ENCODE data around the gene HS6ST3.
"Not testable (repeated sequence)": the region's sequence is repeated elsewhere in the genome, so short reads cannot be mapped to it uniquely, and the experiment has no call there.

Gene HS6ST3

DNA sequence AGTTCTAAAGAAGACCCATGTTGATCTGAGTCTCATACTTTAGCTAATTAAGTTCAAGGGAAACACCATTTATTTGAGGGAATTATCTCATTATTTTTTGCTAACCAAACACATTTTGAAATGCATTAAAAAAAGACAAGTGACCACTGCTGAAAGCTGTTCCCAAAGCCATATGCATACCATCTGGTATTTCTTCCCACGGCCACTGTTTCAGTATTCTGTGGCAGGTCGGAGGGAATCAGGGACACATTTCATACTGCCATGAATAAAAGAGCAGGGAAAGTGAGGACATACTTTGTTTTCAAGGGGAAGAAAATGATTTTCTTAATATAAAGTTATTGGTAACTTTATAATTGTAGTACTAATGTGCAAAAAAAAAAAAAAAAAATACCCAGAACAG is 401.2 kb downstream of the HS6ST3 start:
- Histone ChIP-seq H3K27me3 (ENCODE audit: control insufficient read depth, insufficient read depth, low read length) (no peaks in the 10 kb centered on the region), H3K9ac (ENCODE audit: low read length) (no peak overlapping the region), H3K4me1 (ENCODE audit: control insufficient read depth, insufficient read depth, low read length) (no peaks in the 10 kb centered on the region), H3K27ac (ENCODE audit: low read depth, low read length) (no peak overlapping the region), H3K36me3 (ENCODE audit: control insufficient read depth, insufficient read depth, low read length) (no peaks in the 10 kb centered on the region), H3K4me3 (ENCODE audit: low read depth, low read length) (no peak overlapping the region), H3K9me3 (ENCODE audit: control insufficient read depth, insufficient read depth, low read depth, low read length) (no peaks in the 10 kb centered on the region)

DNA sequence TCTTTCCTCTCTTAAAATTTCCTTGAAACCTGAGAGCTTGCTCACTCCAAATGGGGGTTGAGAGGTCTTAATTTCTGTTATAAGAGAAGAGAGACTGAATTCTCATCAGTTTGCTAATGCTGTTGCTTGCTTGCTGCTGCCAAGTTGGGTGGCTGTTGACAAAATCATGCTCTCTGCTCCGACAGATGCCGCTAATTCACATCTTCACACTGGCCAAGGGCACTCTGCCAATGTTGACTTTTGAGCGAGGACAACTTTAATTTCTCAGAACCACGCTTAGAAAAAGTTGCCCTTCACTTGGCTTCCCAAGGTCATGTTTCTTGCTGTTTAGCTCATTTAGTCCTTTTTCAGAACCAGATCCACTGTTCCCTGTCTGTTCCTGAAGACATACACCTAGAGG is 402.9 kb downstream of the HS6ST3 start:
- no peaks in the 10 kb centered on the region for H3K36me3 ChIP-seq (ENCODE audit: control insufficient read depth, insufficient read depth, low read length)
- no peaks in the 10 kb centered on the region for H3K9me3 ChIP-seq (ENCODE audit: control insufficient read depth, insufficient read depth, low read depth, low read length)
- H3K4me3 ChIP-seq (ENCODE audit: low read depth, low read length), result no peak overlapping the region
- no peak overlapping the region for H3K27ac ChIP-seq (ENCODE audit: low read depth, low read length)
- H3K4me1 ChIP-seq (ENCODE audit: control insufficient read depth, insufficient read depth, low read length), result no peaks in the 10 kb centered on the region
- no peak overlapping the region for H3K9ac ChIP-seq (ENCODE audit: low read length)
- no peaks in the 10 kb centered on the region for H3K27me3 ChIP-seq (ENCODE audit: control insufficient read depth, insufficient read depth, low read length)

DNA sequence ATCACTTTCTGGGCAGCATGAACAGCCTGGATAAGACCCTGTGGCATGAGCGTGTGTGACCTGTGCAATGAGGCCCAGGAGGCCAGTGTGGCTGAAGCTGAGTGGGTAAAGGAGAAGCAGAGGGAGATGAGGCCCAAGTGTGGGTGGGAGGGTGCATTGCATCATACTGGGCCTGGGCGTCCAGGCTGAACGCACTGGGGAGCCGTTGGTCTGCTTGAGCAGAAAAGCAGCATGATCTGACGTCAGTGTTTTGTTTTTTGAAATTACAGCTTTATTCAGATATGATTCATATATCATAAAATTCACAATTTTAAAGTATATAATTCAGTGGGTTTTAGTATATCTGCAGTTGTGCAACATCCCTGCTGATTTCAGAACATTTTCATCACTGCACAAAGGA is 409.7 kb downstream of the HS6ST3 start:
- peaks cover 7% of the 10 kb centered on the region; the same call in 1 of the 2 replicates for H3K4me1 ChIP-seq (ENCODE audit: control insufficient read depth, insufficient read depth, low read length)
- no peaks in the 10 kb centered on the region for H3K27me3 ChIP-seq (ENCODE audit: control insufficient read depth, insufficient read depth, low read length)
- no peak overlapping the region for H3K9ac ChIP-seq (ENCODE audit: low read length)
- no peak overlapping the region for H3K4me3 ChIP-seq (ENCODE audit: low read depth, low read length)
- no peaks in the 10 kb centered on the region for H3K9me3 ChIP-seq (ENCODE audit: control insufficient read depth, insufficient read depth, low read depth, low read length)
- H3K36me3 ChIP-seq (ENCODE audit: control insufficient read depth, insufficient read depth, low read length), result no peaks in the 10 kb centered on the region
- no peak overlapping the region for H3K27ac ChIP-seq (ENCODE audit: low read depth, low read length)

DNA sequence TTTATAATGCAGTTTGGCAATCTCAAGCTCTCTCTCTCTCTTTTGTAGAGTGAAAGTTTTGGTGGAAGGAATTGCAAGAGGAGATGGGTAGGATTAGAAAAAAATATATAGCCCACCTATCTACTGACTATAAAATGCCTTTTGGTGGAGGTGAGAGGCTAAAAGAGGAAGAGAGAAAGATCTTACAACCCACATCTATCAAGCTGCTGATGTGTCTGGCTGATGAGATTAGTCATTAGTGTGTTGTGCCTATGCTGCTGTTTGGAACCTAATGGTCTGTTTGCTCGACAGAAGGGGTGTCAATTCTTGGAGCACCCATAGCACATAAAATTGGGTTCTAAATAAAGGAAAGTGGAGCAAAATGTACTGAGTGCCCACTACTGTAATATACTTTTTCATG is 411.0 kb downstream of the HS6ST3 start:
- Histone ChIP-seq H3K27ac (ENCODE audit: low read depth, low read length) (no peak overlapping the region), H3K36me3 (ENCODE audit: control insufficient read depth, insufficient read depth, low read length) (no peaks in the 10 kb centered on the region), H3K9ac (ENCODE audit: low read length) (no peak overlapping the region), H3K4me3 (ENCODE audit: low read depth, low read length) (no peak overlapping the region), H3K9me3 (ENCODE audit: control insufficient read depth, insufficient read depth, low read depth, low read length) (no peaks in the 10 kb centered on the region), H3K4me1 (ENCODE audit: control insufficient read depth, insufficient read depth, low read length) (peaks cover 7% of the 10 kb centered on the region; the same call in 1 of the 2 replicates), H3K27me3 (ENCODE audit: control insufficient read depth, insufficient read depth, low read length) (no peaks in the 10 kb centered on the region)

DNA sequence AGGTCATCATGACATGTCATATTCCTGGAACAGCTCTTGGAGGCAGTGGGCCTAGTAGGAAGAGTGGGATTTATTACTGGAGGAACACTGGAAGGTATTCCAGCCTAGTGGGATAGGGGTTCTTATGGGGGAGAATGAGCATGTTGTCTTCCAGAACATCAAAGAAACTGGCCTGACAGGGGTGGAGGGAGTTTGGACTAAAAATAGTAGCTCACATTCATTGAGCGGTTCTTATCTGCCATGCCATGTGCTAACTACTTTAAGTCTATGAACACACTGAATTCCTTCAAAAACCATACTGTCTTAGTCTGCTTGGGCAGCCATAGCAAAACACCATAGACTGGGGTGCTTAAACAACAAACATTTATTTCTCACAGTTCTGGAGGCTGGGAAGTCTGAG is 413.6 kb downstream of the HS6ST3 start:
- H3K9me3 ChIP-seq (ENCODE audit: control insufficient read depth, insufficient read depth, low read depth, low read length), result no peaks in the 10 kb centered on the region
- no peak overlapping the region for H3K27ac ChIP-seq (ENCODE audit: low read depth, low read length)
- H3K27me3 ChIP-seq (ENCODE audit: control insufficient read depth, insufficient read depth, low read length), result no peaks in the 10 kb centered on the region
- H3K9ac ChIP-seq (ENCODE audit: low read length), result no peak overlapping the region
- H3K4me1 ChIP-seq (ENCODE audit: control insufficient read depth, insufficient read depth, low read length), result peaks cover 7% of the 10 kb centered on the region; the same call in 1 of the 2 replicates
- H3K4me3 ChIP-seq (ENCODE audit: low read depth, low read length), result no peak overlapping the region
- H3K36me3 ChIP-seq (ENCODE audit: control insufficient read depth, insufficient read depth, low read length), result no peaks in the 10 kb centered on the region

DNA sequence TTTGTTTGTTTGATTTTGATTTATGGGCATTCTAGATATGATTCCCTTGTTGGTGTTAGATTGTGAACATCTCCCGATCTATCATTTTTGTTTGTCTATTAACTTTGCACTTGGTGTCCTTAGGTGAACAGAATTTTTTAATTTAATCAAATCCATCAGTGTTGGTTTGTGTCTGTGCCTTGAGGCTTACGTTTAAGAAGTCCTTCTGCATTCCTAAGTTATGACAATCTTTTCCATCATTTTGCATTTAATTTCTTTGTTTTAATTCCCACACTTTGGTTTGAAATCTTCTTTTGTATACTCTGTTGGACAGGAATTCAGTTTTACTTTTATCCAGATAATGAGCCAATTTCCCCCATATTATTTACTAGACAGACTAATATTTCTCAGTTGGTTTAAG is 421.7 kb downstream of the HS6ST3 start:
- Histone ChIP-seq H3K27me3 (ENCODE audit: control insufficient read depth, insufficient read depth, low read length) (no peaks in the 10 kb centered on the region), H3K9ac (ENCODE audit: low read length) (no peak overlapping the region), H3K36me3 (ENCODE audit: control insufficient read depth, insufficient read depth, low read length) (no peaks in the 10 kb centered on the region), H3K27ac (ENCODE audit: low read depth, low read length) (no peak overlapping the region), H3K4me3 (ENCODE audit: low read depth, low read length) (no peak overlapping the region), H3K4me1 (ENCODE audit: control insufficient read depth, insufficient read depth, low read length) (no peaks in the 10 kb centered on the region), H3K9me3 (ENCODE audit: control insufficient read depth, insufficient read depth, low read depth, low read length) (no peaks in the 10 kb centered on the region)

DNA sequence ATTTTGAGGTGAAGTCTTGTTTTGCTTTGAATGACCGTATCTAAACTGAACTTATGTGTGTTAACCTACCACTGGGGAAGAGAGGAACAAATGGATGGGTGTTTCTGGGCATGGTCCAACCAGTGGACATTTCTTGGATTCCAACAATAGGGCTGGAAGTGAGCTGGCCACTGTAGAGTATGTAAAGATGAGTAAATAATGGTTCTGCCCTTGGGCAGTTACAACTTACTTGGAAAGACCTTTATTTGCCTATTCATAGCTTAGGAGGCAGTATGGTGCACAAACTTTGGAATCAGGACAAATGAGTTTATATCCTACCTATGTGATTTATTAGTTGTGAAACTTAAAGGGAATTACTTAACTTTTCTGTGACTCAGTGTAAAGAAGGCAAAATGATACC is 429.5 kb downstream of the HS6ST3 start:
- Histone ChIP-seq H3K9ac (ENCODE audit: low read length) (no peak overlapping the region), H3K36me3 (ENCODE audit: control insufficient read depth, insufficient read depth, low read length) (no peaks in the 10 kb centered on the region), H3K27me3 (ENCODE audit: control insufficient read depth, insufficient read depth, low read length) (no peaks in the 10 kb centered on the region), H3K4me1 (ENCODE audit: control insufficient read depth, insufficient read depth, low read length) (peaks cover under 1% of the 10 kb centered on the region; the same call in 1 of the 2 replicates), H3K9me3 (ENCODE audit: control insufficient read depth, insufficient read depth, low read depth, low read length) (no peaks in the 10 kb centered on the region), H3K4me3 (ENCODE audit: low read depth, low read length) (no peak overlapping the region), H3K27ac (ENCODE audit: low read depth, low read length) (no peak overlapping the region)

DNA sequence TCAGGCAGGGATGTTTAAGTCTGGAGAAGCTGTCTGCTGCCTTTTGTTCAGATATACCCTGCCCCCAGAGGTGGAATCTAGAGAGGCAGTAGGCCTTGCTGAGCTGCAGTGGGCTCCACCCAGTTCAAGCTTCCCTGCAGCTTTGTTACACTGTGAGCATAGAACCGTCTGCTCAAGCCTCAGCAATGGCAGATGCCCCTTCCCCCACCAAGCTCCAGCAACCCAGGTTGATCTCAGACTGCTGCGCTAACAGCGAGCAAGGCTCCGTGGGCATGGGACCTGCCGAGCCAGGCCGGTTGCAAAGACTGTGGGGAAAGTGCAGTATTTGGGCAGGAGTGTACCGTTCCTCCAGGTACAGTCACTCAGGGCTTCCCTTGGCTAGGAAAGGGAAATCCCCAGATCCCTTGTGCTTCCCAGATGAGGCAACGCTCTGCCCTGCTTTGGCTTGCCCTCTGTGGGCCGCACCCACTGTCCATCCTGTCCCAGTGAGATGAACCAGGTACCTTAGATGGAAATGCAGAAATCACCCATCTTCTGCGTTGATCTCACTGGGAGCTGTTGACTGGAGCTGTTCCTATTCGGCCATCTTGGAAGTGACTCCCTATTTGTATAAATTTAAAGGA is 434.6 kb downstream of the HS6ST3 start:
- H3K36me3 ChIP-seq (ENCODE audit: control insufficient read depth, insufficient read depth, low read length); H3K4me1 ChIP-seq (ENCODE audit: control insufficient read depth, insufficient read depth, low read length); H3K4me3 ChIP-seq (ENCODE audit: low read depth, low read length); H3K27ac ChIP-seq (ENCODE audit: low read depth, low read length); H3K9ac ChIP-seq (ENCODE audit: low read length); H3K9me3 ChIP-seq (ENCODE audit: control insufficient read depth, insufficient read depth, low read depth, low read length); H3K27me3 ChIP-seq (ENCODE audit: control insufficient read depth, insufficient read depth, low read length): not testable (repeated sequence)

DNA sequence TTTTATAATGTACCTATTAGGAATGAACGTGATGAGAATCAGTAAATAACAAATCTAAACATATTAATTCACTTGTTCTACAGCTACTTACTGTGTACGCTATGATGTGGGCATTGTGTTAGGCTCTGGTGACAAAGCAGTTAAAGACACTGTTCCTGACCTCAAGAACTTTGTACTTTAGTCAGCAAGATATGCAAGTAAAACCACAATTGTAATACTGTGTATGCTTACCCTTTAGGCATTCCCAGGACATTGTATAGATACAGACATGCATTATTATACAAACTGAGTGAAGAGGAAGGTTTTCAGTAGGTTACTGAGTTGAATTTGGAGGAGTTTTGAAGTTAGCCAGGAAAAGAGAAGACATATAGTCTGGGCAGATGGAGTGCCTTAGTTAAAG is 435.8 kb downstream of the HS6ST3 start:
- peaks cover 4% of the 10 kb centered on the region; the same call in 1 of the 2 replicates for H3K4me1 ChIP-seq (ENCODE audit: control insufficient read depth, insufficient read depth, low read length)
- H3K27me3 ChIP-seq (ENCODE audit: control insufficient read depth, insufficient read depth, low read length), result no peaks in the 10 kb centered on the region
- H3K9me3 ChIP-seq (ENCODE audit: control insufficient read depth, insufficient read depth, low read depth, low read length), result no peaks in the 10 kb centered on the region
- H3K36me3 ChIP-seq (ENCODE audit: control insufficient read depth, insufficient read depth, low read length), result no peaks in the 10 kb centered on the region
- H3K4me3 ChIP-seq (ENCODE audit: low read depth, low read length), result no peak overlapping the region
- H3K9ac ChIP-seq (ENCODE audit: low read length), result no peak overlapping the region
- no peak overlapping the region for H3K27ac ChIP-seq (ENCODE audit: low read depth, low read length)

DNA sequence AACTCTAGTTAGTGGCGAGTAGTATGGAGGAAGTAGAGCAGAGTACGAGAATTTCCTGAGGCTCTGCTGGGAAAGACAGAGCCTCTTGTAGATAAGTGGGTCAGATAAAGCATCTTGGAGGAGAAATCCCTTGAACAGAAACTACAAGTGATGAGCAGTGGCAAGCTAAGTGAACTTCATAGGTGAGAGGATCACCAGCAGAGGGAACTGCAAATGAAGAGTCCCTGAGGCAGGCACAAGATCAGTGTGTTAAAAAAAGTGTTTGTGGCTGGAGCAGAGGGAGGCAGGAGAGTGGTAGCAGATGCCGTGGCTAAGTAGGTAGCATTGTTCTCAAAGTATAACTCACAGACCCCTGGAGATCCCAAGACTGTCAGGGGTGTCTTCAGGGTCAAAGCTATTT is 437.6 kb downstream of the HS6ST3 start:
- Histone ChIP-seq H3K4me1 (ENCODE audit: control insufficient read depth, insufficient read depth, low read length) (peaks cover 4% of the 10 kb centered on the region; the same call in 1 of the 2 replicates), H3K9ac (ENCODE audit: low read length) (no peak overlapping the region), H3K27ac (ENCODE audit: low read depth, low read length) (no peak overlapping the region), H3K9me3 (ENCODE audit: control insufficient read depth, insufficient read depth, low read depth, low read length) (no peaks in the 10 kb centered on the region), H3K27me3 (ENCODE audit: control insufficient read depth, insufficient read depth, low read length) (no peaks in the 10 kb centered on the region), H3K36me3 (ENCODE audit: control insufficient read depth, insufficient read depth, low read length) (no peaks in the 10 kb centered on the region), H3K4me3 (ENCODE audit: low read depth, low read length) (no peak overlapping the region)

DNA sequence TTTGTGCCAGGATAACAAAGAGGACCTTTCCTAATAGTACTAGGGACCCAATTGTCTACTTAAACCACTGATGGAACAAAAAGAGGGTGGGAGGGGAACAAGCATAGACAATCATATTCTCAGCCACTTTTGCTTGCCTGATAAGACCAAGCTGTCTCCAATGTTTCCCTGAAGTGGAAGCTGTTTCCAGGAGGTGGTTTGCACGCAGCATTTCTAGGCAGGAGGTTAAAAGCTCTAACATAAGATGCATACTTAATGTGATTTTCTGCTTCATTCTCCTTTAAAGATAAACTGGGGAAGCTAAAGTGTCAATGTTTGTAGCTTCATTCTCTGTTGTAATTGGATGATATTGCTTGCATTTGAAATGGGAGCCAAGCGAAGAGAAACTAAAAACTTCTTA is 442.9 kb downstream of the HS6ST3 start:
- H3K27ac ChIP-seq (ENCODE audit: low read depth, low read length), result no peak overlapping the region
- no peaks in the 10 kb centered on the region for H3K4me1 ChIP-seq (ENCODE audit: control insufficient read depth, insufficient read depth, low read length)
- no peak overlapping the region for H3K9ac ChIP-seq (ENCODE audit: low read length)
- no peak overlapping the region for H3K4me3 ChIP-seq (ENCODE audit: low read depth, low read length)
- H3K27me3 ChIP-seq (ENCODE audit: control insufficient read depth, insufficient read depth, low read length), result no peaks in the 10 kb centered on the region
- no peaks in the 10 kb centered on the region for H3K36me3 ChIP-seq (ENCODE audit: control insufficient read depth, insufficient read depth, low read length)
- no peaks in the 10 kb centered on the region for H3K9me3 ChIP-seq (ENCODE audit: control insufficient read depth, insufficient read depth, low read depth, low read length)

DNA sequence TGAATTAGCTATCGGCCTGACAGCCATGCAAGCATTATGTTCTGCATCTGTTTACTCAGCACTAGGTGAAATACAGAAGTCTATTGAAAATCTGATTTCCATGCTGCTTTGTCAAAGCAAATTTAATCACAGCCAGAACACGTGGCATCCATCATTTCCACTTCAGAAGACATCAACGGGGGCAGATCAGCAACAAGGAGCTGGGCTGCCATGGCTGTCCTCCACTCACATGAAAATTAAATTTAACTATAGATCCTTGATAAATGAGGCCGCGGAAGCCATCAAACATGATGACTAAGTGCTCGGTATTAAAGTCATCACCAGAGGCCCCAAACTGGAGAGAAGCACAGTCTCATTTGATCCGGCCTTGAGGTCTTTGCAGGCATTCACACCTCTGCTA is 443.5 kb downstream of the HS6ST3 start:
- Histone ChIP-seq H3K36me3 (ENCODE audit: control insufficient read depth, insufficient read depth, low read length) (no peaks in the 10 kb centered on the region), H3K27me3 (ENCODE audit: control insufficient read depth, insufficient read depth, low read length) (no peaks in the 10 kb centered on the region), H3K9me3 (ENCODE audit: control insufficient read depth, insufficient read depth, low read depth, low read length) (no peaks in the 10 kb centered on the region), H3K4me3 (ENCODE audit: low read depth, low read length) (no peak overlapping the region), H3K9ac (ENCODE audit: low read length) (no peak overlapping the region), H3K27ac (ENCODE audit: low read depth, low read length) (no peak overlapping the region), H3K4me1 (ENCODE audit: control insufficient read depth, insufficient read depth, low read length) (no peaks in the 10 kb centered on the region)

Measured in HUES6 (cell line).